A549 (cell line): ENCODE results near the gene RGS13. TPM values are rescaled to one million over a fixed set of nuclear protein-coding genes. Genes with fewer than 3 reads are reported as not detected.

Experiments used
- ATAC-seq, 2 experiments: fragments of 200-7000 bp in 1 of 2; fragments of >200 bp in 1 of 2; cut with Nextera tagmentation in 1 of 2; cut with Tn5 transposase in 1 of 2; 3 replicates each; pipeline versions ENCODE4 v1.8.0 to v1.9.1; 2018 to 2020; ENCODE audit warnings: mild to moderate bottlenecking in 1 of 2, moderate library complexity in 1 of 2
- CTCF ChIA-PET: fragments of 300-600 bp; sonication (Branson Sonifier 250); formaldehyde crosslinking; extraction: SDS; loops from one replicate; lab custom pipeline; 2021; ENCODE audit warnings: antibody characterized with exemption, inconsistent platforms; lab: Yijun Ruan, JAX
- POLR2A ChIA-PET: fragments of 350-600 bp; formaldehyde crosslinking; extraction: SDS; loops from one replicate; lab custom pipeline; 2021; ENCODE audit warnings: antibody characterized with exemption, inconsistent platforms; lab: Yijun Ruan, JAX
- DNase-seq, 2 experiments: peaks; one replicate each; pipeline versions ENCODE4 v3.0.0 to v3.0.0-alpha.2; 2011 to 2016; ENCODE audit warnings: low read depth in 1 of 2, low spot score in 1 of 2
- FAIRE-seq: peaks from 2 replicates; lab custom pipeline; 2011; peaks lifted over from hg19 to GRCh38; lab: Jason Lieb, UNC
- H3K27ac ChIP-seq, 2 experiments: fragments of >200 bp; sonication (Bioruptor Twin); formaldehyde crosslinking; 3 replicates each; pipeline ENCODE4 v1.5.1; 2016 to 2017
- H3K4me1 ChIP-seq: fragments of >200 bp; sonication (Bioruptor Twin); formaldehyde crosslinking; 3 replicates; pipeline ENCODE4 v1.6.1; 2016
- H3K4me2 ChIP-seq: fragments of >200 bp; sonication (Bioruptor Twin); formaldehyde crosslinking; 3 replicates; pipeline ENCODE4 v1.6.1; 2016
- H3K4me3 ChIP-seq: fragments of >200 bp; sonication (Bioruptor Twin); formaldehyde crosslinking; 3 replicates; pipeline ENCODE4 v1.5.1; 2016
- H3K9me3 ChIP-seq: fragments of >200 bp; sonication (Bioruptor Twin); formaldehyde crosslinking; 3 replicates; pipeline ENCODE4 v1.6.1; 2016
- BHLHE40 ChIP-seq: IDR thresholded peaks from 2 replicates; pipeline ENCODE4 v1.6.1; 2012; ENCODE audit warnings: low read depth, low read length, inconsistent platforms
- CBX8 ChIP-seq: fragments of 200-600 bp; sonication (generic); IDR thresholded peaks from 2 replicates; pipeline ENCODE4 v1.6.1; 2016
- CHD2 ChIP-seq: fragments of 150-350 bp; IDR thresholded peaks from 2 replicates; pipeline ENCODE4 v1.6.1; 2014; ENCODE audit warnings: low read length; ENCODE audit not compliant: partially characterized antibody
- EHF ChIP-seq: fragments of 250-450 bp; sonication (Bioruptor Pico); IDR thresholded peaks from 2 replicates; pipeline ENCODE4 v1.5.0; 2020; ENCODE audit warnings: mild to moderate bottlenecking
- EP300 ChIP-seq, 2 experiments: fragments of >200 bp; sonication (Bioruptor Twin); formaldehyde crosslinking; IDR thresholded peaks; 2 replicates in 1 of 2; 3 replicates in 1 of 2; pipeline ENCODE4 v1.6.1; 2016 to 2017
- ESRRA ChIP-seq: fragments of 150-350 bp; IDR thresholded peaks from 2 replicates; pipeline ENCODE4 v1.6.1; 2014; ENCODE audit warnings: mild to moderate bottlenecking, low read length, borderline replicate concordance
- FOXS1 ChIP-seq: fragments of 250-450 bp; sonication (Bioruptor Pico); IDR thresholded peaks from 2 replicates; pipeline ENCODE4 v1.5.0; 2020; ENCODE audit warnings: mild to moderate bottlenecking, moderate library complexity
- GATA3 ChIP-seq: IDR thresholded peaks from 2 replicates; pipeline ENCODE4 v1.6.1; 2012; ENCODE audit warnings: borderline replicate concordance
- HDAC2 ChIP-seq: fragments of 200-600 bp; sonication (generic); IDR thresholded peaks from 2 replicates; pipeline ENCODE4 v1.6.1; 2016
- HEYL ChIP-seq: fragments of 250-450 bp; sonication (Bioruptor Pico); IDR thresholded peaks from 2 replicates; pipeline ENCODE4 v1.8.0; 2021; ENCODE audit warnings: mild to moderate bottlenecking, moderate library complexity
- HOXA7 ChIP-seq: fragments of 250-450 bp; sonication (Bioruptor Pico); IDR thresholded peaks from 2 replicates; pipeline ENCODE4 v1.5.0; 2020; ENCODE audit warnings: mild to moderate bottlenecking, moderate library complexity
- HOXB13 ChIP-seq: fragments of 250-450 bp; sonication (Bioruptor Pico); IDR thresholded peaks from 2 replicates; pipeline ENCODE4 v1.5.0; 2020; ENCODE audit warnings: low read depth, mild to moderate bottlenecking, moderate library complexity
- JUNB ChIP-seq: fragments of >200 bp; sonication (Bioruptor Twin); formaldehyde crosslinking; IDR thresholded peaks from 2 replicates; pipeline ENCODE4 v1.6.1; 2016
- KDM1A ChIP-seq: fragments of 200-600 bp; sonication (generic); IDR thresholded peaks from 2 replicates; pipeline ENCODE4 v1.6.1; 2016; ENCODE audit warnings: low read depth, mild to moderate bottlenecking
- PHF8 ChIP-seq: fragments of 200-600 bp; sonication (generic); IDR thresholded peaks from 2 replicates; pipeline ENCODE4 v1.6.1; 2016; ENCODE audit warnings: low read depth, mild to moderate bottlenecking, antibody characterized with exemption, moderate library complexity, borderline replicate concordance
- POLR2AphosphoS2 ChIP-seq: conservative IDR thresholded peaks from 2 replicates; pipeline ENCODE4 v1.6.1; 2012; ENCODE audit warnings: low read length, improper control_type of control experiment, inconsistent platforms
- RARB ChIP-seq: fragments of 250-450 bp; sonication (Bioruptor Pico); IDR thresholded peaks from 2 replicates; pipeline ENCODE4 v1.8.0; 2021; ENCODE audit warnings: mild to moderate bottlenecking, moderate library complexity
- RNF2 ChIP-seq: fragments of 200-600 bp; sonication (generic); IDR thresholded peaks from 2 replicates; pipeline ENCODE4 v1.6.1; 2016; ENCODE audit warnings: low read depth, mild to moderate bottlenecking, antibody characterized with exemption, moderate library complexity, borderline replicate concordance
- TFCP2L1 ChIP-seq: fragments of 250-450 bp; sonication (Bioruptor Pico); IDR thresholded peaks from 2 replicates; pipeline ENCODE4 v1.5.0; 2021; ENCODE audit warnings: mild to moderate bottlenecking
- ZC3H11A ChIP-seq: fragments of 450-650 bp; IDR thresholded peaks from 2 replicates; pipeline ENCODE4 v1.6.1; 2014; ENCODE audit warnings: antibody characterized with exemption, mild to moderate bottlenecking
- ZNF302 ChIP-seq: fragments of 250-450 bp; sonication (Bioruptor Pico); IDR thresholded peaks from 2 replicates; pipeline ENCODE4 v1.9.0; 2021; ENCODE audit warnings: inconsistent platforms, mild to moderate bottlenecking, moderate library complexity
- WGBS: methylation state at CpG from one replicate; pipeline ENCODE4 v1.1.6; 2017; ENCODE audit errors: missing lambda C conversion rate; 5-methylcytosine and 5-hydroxymethylcytosine counted together
- polyA plus RNA-seq, 4 experiments: library from polyadenylated mRNA; depleted of rRNA in 3 of 4; stranded (reverse); fragments of >200 nt; fragmentation: RNase III in 1 of 4; extraction: RNeasy Plus Mini Kit Qiagen cat#74134 plus additional on column Dnase treatment in 1 of 4; gene quantifications; 2 replicates in 3 of 4; 3 replicates in 1 of 4; pipeline ENCODE4 v1.2.3, GENCODE V29; 2011 to 2017
- TF ChIP-seq, protein P1 (sequence below): fragments of 250-450 bp; sonication (Bioruptor Pico); IDR thresholded peaks from 2 replicates; pipeline ENCODE4 v1.5.0; 2020; ENCODE audit warnings: low read depth, mild to moderate bottlenecking, moderate library complexity
- TF ChIP-seq, protein P2 (sequence below): fragments of 150-350 bp; IDR thresholded peaks from 2 replicates; pipeline ENCODE4 v1.6.1; 2014; ENCODE audit warnings: low read depth, mild to moderate bottlenecking, low read length

The RGS13 gene
- polyA plus RNA-seq, 2 of the 4 experiments (the other 2 are of a cell fraction), result not detected

DNA sequence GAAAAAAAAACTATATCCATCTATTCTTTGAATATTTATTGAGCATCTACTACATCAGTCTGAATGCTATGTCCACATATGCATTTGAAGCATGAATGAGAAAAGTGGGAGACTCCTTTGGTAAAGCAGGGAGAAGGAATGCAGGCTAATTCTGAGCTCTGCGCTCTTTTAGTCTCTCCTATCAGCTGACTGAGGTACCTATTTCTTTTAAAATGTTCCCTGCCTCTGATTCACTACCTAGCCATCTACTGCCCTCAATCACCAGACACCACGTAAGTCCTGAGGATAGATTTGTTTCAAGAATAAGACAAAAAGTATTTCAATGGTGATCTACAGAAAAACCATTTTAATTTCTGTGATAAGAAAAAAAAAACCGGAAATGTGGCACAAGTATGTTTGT is 3.8 kb upstream of the RGS13 start:
- DNase-seq (no peak), ATAC-seq (no peak), FAIRE-seq (no peak)
- ChIA-PET POLR2A (no interaction called here), CTCF (no interaction called here)
- WGBS, result 79% methylated on average over 3 of the region's 3 CpGs
- Histone ChIP-seq H3K4me1 (no peaks in the 10 kb centered on the region), H3K27ac (no peak overlapping the region), H3K9me3 (no peaks in the 10 kb centered on the region), H3K4me3 (no peak overlapping the region), H3K4me2 (no peak overlapping the region)
- TF ChIP-seq KDM1A, result no peak
- no peak for TF ChIP-seq ESRRA
- TF ChIP-seq ZNF302 (CRISPR knock-in tag), result no peak
- no peak for TF ChIP-seq RNF2
- no peak for TF ChIP-seq PHF8
- no peak for TF ChIP-seq HEYL
- TF ChIP-seq HOXA7 (CRISPR knock-in tag), result no peak
- no peak for TF ChIP-seq POLR2AphosphoS2

DNA sequence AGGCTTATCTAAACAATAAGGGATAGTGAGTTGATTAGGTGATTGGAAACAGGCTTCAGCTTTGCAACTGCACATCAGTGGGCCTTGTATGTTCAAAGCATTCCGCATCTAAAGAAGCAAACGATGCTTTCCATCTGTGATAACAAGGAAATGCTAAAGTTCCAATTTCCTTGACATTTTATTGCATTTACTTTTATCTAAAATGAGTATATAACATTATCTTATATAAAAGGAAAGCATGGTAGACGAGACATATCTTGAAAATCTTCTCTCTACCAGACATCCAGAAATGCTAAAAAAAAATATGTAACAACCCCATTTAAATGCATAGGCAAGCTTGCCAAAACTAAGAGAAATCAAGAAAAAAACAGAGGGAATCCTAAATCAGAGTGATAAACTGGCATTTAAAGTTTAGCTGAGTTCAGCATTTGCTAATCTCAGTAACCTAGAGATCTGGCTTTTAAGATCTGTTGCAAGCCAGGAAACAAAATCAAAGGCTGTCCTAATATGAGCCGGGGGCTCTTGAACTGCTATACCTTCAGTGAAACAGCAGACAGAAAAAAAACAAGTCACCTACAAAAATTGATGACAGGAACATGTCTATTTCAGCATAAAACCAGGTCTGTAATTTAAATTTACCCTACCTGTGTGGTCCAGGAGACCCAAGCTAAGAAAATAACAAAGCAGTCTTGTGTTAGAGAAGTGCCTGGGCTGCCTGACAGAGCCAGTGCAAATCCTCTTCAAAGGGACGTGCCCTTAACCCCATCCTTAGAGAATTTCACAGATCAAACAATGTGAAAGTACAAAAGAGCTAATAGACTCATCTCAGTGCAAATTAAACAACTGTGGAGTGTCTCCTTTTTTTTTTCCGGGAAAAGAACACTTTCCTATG is 3.1 kb upstream of the RGS13 start:
- Histone ChIP-seq H3K27ac (no peak overlapping the region), H3K4me2 (no peak overlapping the region), H3K4me3 (no peak overlapping the region), H3K4me1 (no peaks in the 10 kb centered on the region), H3K9me3 (no peaks in the 10 kb centered on the region)
- FAIRE-seq (no peak), DNase-seq (no peak), ATAC-seq (no peak)
- ChIA-PET CTCF (interaction anchor here (1.5 kb wide), 2 partner anchors 10 to 156 kb away, joined by 3 read pairs; no protein-coding TSS in a partner anchor), POLR2A (no interaction called here)
- TF ChIP-seq EP300 (IDR thresholded peaks at IDR 0.05) (no peak), TFCP2L1 (no peak), JUNB (no peak), ZC3H11A (no peak), HOXB13 (CRISPR knock-in tag) (no peak), CHD2 (no peak), RARB (CRISPR knock-in tag) (no peak), GATA3 (no peak), BHLHE40 (no peak), FOXS1 (no peak), HOXA7 (CRISPR knock-in tag) (no peak), HDAC2 (no peak), CBX8 (no peak), EHF (no peak)
- TF ChIP-seq, protein P1, sequence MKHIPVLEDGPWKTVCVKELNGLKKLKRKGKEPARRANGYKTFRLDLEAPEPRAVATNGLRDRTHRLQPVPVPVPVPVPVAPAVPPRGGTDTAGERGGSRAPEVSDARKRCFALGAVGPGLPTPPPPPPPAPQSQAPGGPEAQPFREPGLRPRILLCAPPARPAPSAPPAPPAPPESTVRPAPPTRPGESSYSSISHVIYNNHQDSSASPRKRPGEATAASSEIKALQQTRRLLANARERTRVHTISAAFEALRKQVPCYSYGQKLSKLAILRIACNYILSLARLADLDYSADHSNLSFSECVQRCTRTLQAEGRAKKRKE, result no peak
- TF ChIP-seq, protein P2, sequence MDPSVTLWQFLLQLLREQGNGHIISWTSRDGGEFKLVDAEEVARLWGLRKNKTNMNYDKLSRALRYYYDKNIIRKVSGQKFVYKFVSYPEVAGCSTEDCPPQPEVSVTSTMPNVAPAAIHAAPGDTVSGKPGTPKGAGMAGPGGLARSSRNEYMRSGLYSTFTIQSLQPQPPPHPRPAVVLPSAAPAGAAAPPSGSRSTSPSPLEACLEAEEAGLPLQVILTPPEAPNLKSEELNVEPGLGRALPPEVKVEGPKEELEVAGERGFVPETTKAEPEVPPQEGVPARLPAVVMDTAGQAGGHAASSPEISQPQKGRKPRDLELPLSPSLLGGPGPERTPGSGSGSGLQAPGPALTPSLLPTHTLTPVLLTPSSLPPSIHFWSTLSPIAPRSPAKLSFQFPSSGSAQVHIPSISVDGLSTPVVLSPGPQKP, result no peak
- 75% methylated on average over 6 of the region's 6 CpGs for WGBS
